ENCODE data around the gene S100A3.

- no peak for TF ChIP-seq GRHL2 (CRISPR knock-in tag; IDR thresholded peaks at IDR 0.05; ENCODE audit: insufficient replicate concordance, severe bottlenecking)
- TF ChIP-seq, protein P1, sequence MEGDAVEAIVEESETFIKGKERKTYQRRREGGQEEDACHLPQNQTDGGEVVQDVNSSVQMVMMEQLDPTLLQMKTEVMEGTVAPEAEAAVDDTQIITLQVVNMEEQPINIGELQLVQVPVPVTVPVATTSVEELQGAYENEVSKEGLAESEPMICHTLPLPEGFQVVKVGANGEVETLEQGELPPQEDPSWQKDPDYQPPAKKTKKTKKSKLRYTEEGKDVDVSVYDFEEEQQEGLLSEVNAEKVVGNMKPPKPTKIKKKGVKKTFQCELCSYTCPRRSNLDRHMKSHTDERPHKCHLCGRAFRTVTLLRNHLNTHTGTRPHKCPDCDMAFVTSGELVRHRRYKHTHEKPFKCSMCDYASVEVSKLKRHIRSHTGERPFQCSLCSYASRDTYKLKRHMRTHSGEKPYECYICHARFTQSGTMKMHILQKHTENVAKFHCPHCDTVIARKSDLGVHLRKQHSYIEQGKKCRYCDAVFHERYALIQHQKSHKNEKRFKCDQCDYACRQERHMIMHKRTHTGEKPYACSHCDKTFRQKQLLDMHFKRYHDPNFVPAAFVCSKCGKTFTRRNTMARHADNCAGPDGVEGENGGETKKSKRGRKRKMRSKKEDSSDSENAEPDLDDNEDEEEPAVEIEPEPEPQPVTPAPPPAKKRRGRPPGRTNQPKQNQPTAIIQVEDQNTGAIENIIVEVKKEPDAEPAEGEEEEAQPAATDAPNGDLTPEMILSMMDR (IDR thresholded peaks at IDR 0.05), result no peak
- TF ChIP-seq MYBL2 (CRISPR knock-in tag; IDR thresholded peaks at IDR 0.05), result no peak
- no peak for TF ChIP-seq ZNF263 (CRISPR knock-in tag; IDR thresholded peaks at IDR 0.05; ENCODE audit: low read depth)
- TF ChIP-seq, protein P2, sequence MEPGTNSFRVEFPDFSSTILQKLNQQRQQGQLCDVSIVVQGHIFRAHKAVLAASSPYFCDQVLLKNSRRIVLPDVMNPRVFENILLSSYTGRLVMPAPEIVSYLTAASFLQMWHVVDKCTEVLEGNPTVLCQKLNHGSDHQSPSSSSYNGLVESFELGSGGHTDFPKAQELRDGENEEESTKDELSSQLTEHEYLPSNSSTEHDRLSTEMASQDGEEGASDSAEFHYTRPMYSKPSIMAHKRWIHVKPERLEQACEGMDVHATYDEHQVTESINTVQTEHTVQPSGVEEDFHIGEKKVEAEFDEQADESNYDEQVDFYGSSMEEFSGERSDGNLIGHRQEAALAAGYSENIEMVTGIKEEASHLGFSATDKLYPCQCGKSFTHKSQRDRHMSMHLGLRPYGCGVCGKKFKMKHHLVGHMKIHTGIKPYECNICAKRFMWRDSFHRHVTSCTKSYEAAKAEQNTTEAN (CRISPR knock-in tag; IDR thresholded peaks at IDR 0.05), result no peak
- TF ChIP-seq TP53 (CRISPR knock-in tag; IDR thresholded peaks at IDR 0.05), result no peak
- TF ChIP-seq KAT7 (CRISPR knock-in tag; IDR thresholded peaks at IDR 0.05; ENCODE audit: borderline replicate concordance), result no peak
- 0 out of 2 replicates have a peak, but pooled peaks have one; percentile 36 for TF ChIP-seq ZNF232 (CRISPR knock-in tag; IDR thresholded peaks at IDR 0.05)
- TF ChIP-seq ESRRA (CRISPR knock-in tag; IDR thresholded peaks at IDR 0.05; ENCODE audit: borderline replicate concordance), result no peak
- no peak; the same call in 1 of the 2 replicates for TF ChIP-seq SP1 (CRISPR knock-in tag; conservative IDR thresholded peaks at IDR 0.05)
- TF ChIP-seq ZNF425 (CRISPR knock-in tag; conservative IDR thresholded peaks at IDR 0.05), result no peak
- TF ChIP-seq TCF7 (CRISPR knock-in tag; IDR thresholded peaks at IDR 0.05; ENCODE audit: low read depth), result no peak
These were observed 49.5 kb upstream of the S100A3 start for GRCh38 chr1:153598309-153599172.
